Uterus (tissue), 4 donors: ENCODE measurements around the gene ERC2. TPM values are rescaled to one million over a fixed set of nuclear protein-coding genes. Genes with fewer than 3 reads are reported as not detected.

ENCODE experiments used
- DNase-seq, 2 donors: peaks; one replicate each; pipeline ENCODE4 v3.0.0-alpha.2; 2019 to 2020
- H3K27ac ChIP-seq, 2 donors: fragments of 200-600 bp; sonication (generic); 1 replicate in 1 of 2; 2 replicates in 1 of 2; pipeline ENCODE4 v1.5.1; 2016 to 2018
- H3K27me3 ChIP-seq, 2 donors: fragments of 200-600 bp; sonication (generic); one replicate each; pipeline ENCODE4 v1.5.1; 2018 to 2019; ENCODE audit warnings: control low read depth in 1 of 2
- H3K36me3 ChIP-seq, 2 donors: fragments of 200-600 bp; sonication (generic); one replicate each; pipeline ENCODE4 v1.5.1; 2019; ENCODE audit warnings: control low read depth in 1 of 2
- H3K4me1 ChIP-seq, 2 donors: fragments of 200-600 bp; sonication (generic); one replicate each; pipeline ENCODE4 v1.5.1; 2018 to 2019; ENCODE audit warnings: control low read depth in 1 of 2
- H3K4me3 ChIP-seq, 2 donors: fragments of 200-600 bp; sonication (generic); 1 replicate in 1 of 2; 2 replicates in 1 of 2; pipeline ENCODE4 v1.5.1; 2018 to 2019; ENCODE audit warnings: mild to moderate bottlenecking in 1 of 2
- H3K9me3 ChIP-seq, 2 donors: fragments of 200-600 bp; sonication (generic); one replicate each; pipeline ENCODE4 v1.5.1; 2019; ENCODE audit warnings: control low read depth in 1 of 2
- POLR2A ChIP-seq, 2 donors: fragments of 450-650 bp; IDR thresholded peaks; one replicate each; pipeline ENCODE4 v1.6.1; 2016; ENCODE audit warnings: antibody characterized with exemption in 2 of 2, mild to moderate bottlenecking in 1 of 2, moderate library complexity in 1 of 2
- intact Hi-C: fragments of 100-400 bp; cut with DNase I; formaldehyde crosslinking; loops from one replicate; pipeline ENCODE4 v1.15.1; 2023; ENCODE audit warnings: low total_unique reads
- total RNA-seq, 4 donors: library from RNA; depleted of rRNA in 3 of 4; stranded (reverse); fragments of >200 nt in 3 of 4; gene quantifications; one replicate each; pipeline versions ENCODE4 v1.1.0 to v1.2.4, GENCODE V29; 2014 to 2023
- TF ChIP-seq, protein P1 (sequence below), 4 experiments: fragments of 200-600 bp in 2 of 4; fragments of 450-650 bp in 2 of 4; sonication (generic) in 2 of 4; IDR thresholded peaks; one replicate each; pipeline ENCODE4 v1.5.1; 2016 to 2019; ENCODE audit warnings: antibody characterized with exemption in 4 of 4, mild to moderate bottlenecking in 2 of 4, moderate library complexity in 1 of 4
- donor health status: DM: yes; HTN: yes; CAD: no.

The ERC2 gene
- total RNA-seq, 4 donors from 2014 or later, result 1.7 to 5.5 TPM; not detected in 2

DNA sequence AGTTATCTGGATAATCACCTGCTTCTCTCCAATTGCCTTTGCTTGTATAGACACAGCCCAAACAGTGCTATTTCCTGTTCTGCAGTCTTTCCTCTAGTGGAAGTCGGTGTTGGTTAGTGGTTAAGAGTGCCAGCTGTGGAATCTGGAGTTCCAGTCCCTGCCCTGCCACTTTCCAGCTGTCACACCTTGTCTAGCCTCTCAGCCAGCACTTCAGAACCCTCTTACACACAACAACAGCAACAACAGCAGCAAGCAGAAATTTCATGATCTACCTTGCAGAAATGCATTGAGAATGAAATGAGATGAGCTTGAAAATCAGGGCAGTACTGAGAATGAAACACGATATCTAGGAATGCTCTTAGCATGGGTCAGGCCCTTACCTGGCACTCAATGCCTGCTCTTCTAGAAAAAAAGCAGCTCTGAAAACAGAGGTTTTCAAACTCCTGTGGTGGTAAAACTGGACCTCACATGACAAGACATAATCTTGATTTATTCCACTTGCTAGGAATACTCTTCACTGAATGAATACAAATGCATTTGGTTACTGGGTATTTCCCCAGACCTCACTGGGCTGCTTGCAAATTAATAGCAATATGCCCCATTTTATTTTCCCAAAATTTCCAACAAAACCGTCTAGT lies 977.9 kb downstream of the ERC2 start:
- H3K4me3 ChIP-seq, result no peak overlapping the region
- no peaks in the 10 kb centered on the region for H3K36me3 ChIP-seq
- TF ChIP-seq, protein P1, sequence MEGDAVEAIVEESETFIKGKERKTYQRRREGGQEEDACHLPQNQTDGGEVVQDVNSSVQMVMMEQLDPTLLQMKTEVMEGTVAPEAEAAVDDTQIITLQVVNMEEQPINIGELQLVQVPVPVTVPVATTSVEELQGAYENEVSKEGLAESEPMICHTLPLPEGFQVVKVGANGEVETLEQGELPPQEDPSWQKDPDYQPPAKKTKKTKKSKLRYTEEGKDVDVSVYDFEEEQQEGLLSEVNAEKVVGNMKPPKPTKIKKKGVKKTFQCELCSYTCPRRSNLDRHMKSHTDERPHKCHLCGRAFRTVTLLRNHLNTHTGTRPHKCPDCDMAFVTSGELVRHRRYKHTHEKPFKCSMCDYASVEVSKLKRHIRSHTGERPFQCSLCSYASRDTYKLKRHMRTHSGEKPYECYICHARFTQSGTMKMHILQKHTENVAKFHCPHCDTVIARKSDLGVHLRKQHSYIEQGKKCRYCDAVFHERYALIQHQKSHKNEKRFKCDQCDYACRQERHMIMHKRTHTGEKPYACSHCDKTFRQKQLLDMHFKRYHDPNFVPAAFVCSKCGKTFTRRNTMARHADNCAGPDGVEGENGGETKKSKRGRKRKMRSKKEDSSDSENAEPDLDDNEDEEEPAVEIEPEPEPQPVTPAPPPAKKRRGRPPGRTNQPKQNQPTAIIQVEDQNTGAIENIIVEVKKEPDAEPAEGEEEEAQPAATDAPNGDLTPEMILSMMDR (IDR thresholded peaks at IDR 0.05), result no peak
- no peak for TF ChIP-seq POLR2A (IDR thresholded peaks at IDR 0.05)
- peak overlapping the region; percentile 2 to 64 for H3K27ac ChIP-seq
- intact Hi-C loops, result no loop called here
- no peaks in the 10 kb centered on the region for H3K27me3 ChIP-seq
- H3K9me3 ChIP-seq, result no peaks in the 10 kb centered on the region
- H3K4me1 ChIP-seq, result peaks cover 0 to 10% of the 10 kb centered on the region in 2 donors
- DNase-seq, result no peak

GRCh38 chr3:55489798-55490132 lies 978.5 kb downstream of the ERC2 start:
- TF ChIP-seq, protein P1 (IDR thresholded peaks at IDR 0.05), result no peak
- TF ChIP-seq POLR2A (IDR thresholded peaks at IDR 0.05), result no peak
- intact Hi-C loops, result no loop called here
- Histone ChIP-seq H3K36me3 (no peaks in the 10 kb centered on the region), H3K27me3 (no peaks in the 10 kb centered on the region), H3K4me3 (no peak overlapping the region), H3K4me1 (peaks cover 0 to 10% of the 10 kb centered on the region in 2 donors), H3K9me3 (no peaks in the 10 kb centered on the region), H3K27ac (peak overlapping the region; percentile 2 to 64)
- DNase-seq, result peak; percentile 22 to 31

DNA sequence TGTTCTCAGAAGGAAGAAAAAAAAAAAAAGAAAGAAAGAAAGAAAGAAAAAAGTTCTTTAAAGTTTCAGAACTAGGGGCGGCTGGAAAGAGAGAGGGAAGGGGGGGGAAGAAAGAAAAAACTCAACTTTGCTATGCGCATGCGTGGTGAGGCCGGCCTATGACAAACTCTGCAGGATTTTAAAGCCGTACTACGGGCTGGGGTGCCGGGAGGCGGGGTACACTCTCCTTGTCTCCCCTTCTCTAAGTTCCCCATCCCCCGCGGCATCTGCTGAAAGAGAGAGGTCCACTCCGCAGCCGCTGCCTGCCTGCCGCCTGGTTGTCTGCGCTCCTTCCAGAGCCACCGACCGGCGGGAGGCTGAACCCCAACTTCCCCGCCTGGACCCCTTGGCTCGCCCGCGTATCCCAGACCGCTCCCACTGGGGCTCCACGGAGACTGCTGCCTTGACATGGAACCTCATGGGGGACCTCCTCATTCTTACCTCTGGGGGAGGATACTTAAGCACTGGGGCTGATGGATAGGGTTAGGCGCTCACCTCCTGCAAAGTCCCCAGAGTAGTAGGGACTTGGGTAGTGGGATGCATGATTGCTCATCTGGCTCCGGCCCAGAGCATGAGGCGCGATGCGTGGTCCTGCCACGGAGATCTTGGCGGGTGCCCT lies 979.7 kb downstream of the ERC2 start:
- H3K4me1 ChIP-seq, result peaks cover 0 to 10% of the 10 kb centered on the region in 2 donors
- H3K27ac ChIP-seq, result peak overlapping the region; percentile 84 to 91
- DNase-seq, result peak; percentile 55 to 84
- intact Hi-C loops, result no loop called here
- H3K4me3 ChIP-seq, result peak overlapping the region; percentile 71 to 76
- no peak for TF ChIP-seq POLR2A (IDR thresholded peaks at IDR 0.05)
- TF ChIP-seq, protein P1 (IDR thresholded peaks at IDR 0.05), result no peak
- no peaks in the 10 kb centered on the region for H3K36me3 ChIP-seq
- H3K27me3 ChIP-seq, result no peaks in the 10 kb centered on the region
- H3K9me3 ChIP-seq, result no peaks in the 10 kb centered on the region

- no peaks in the 10 kb centered on the region for H3K9me3 ChIP-seq
- no peaks in the 10 kb centered on the region for H3K36me3 ChIP-seq
- H3K4me1 ChIP-seq, result peaks cover 0 to 10% of the 10 kb centered on the region in 2 donors
- peak overlapping the region; percentile 71 to 76 for H3K4me3 ChIP-seq
- peak overlapping the region; percentile 84 to 91 for H3K27ac ChIP-seq
- intact Hi-C loops, result no loop called here
- TF ChIP-seq POLR2A (IDR thresholded peaks at IDR 0.05), result no peak
- TF ChIP-seq, protein P1 (IDR thresholded peaks at IDR 0.05), result no peak
- H3K27me3 ChIP-seq, result no peaks in the 10 kb centered on the region
- peak; percentile 25 to 52 for DNase-seq
Observed at GRCh38 chr3:55487381-55488241, 980.7 kb downstream of the ERC2 start.
